ENCODE data around the gene LEMD2.

Gene LEMD2

GRCh38 chr6:33788694-33789549 is at the start of gene LEMD2 (continued):
- TF ChIP-seq ZBTB10 (tag by site-specific recombination; IDR thresholded peaks at IDR 0.05) (no peak; the same call in 1 of the 2 replicates), ZNF692 (tag by site-specific recombination; IDR thresholded peaks at IDR 0.05) (peak; percentile 88), ZNF707 (tag by site-specific recombination; IDR thresholded peaks at IDR 0.05) (no peak), ZNF513 (tag by site-specific recombination; IDR thresholded peaks at IDR 0.05) (no peak), ZBTB8A (tag by site-specific recombination; IDR thresholded peaks at IDR 0.05) (peak; percentile 62; the same call in 1 of the 2 replicates), ZBTB7A (tag by site-specific recombination; IDR thresholded peaks at IDR 0.05; ENCODE audit: low read depth) (0 out of 2 replicates have a peak, but pooled peaks have one; percentile 71), ZEB2 (tag by site-specific recombination; IDR thresholded peaks at IDR 0.05) (peak; percentile 74), ZNF394 (tag by site-specific recombination; IDR thresholded peaks at IDR 0.05; ENCODE audit: borderline replicate concordance) (no peak; the same call in 1 of the 2 replicates), SP7 (tag by site-specific recombination; IDR thresholded peaks at IDR 0.05) (peak; percentile 72), ZNF521 (tag by site-specific recombination; IDR thresholded peaks at IDR 0.05) (no peak), ZNF292 (tag by site-specific recombination; IDR thresholded peaks at IDR 0.05; ENCODE audit: borderline replicate concordance, low read depth) (no peak), TCF7L2 (IDR thresholded peaks at IDR 0.05; ENCODE audit: borderline replicate concordance, low read depth, low read length) (no peak), ZBTB49 (tag by site-specific recombination; IDR thresholded peaks at IDR 0.05; ENCODE audit: low read depth) (no peak), ZNF639 (tag by site-specific recombination; IDR thresholded peaks at IDR 0.05) (peak; percentile 92), ZBTB11 (tag by site-specific recombination; conservative IDR thresholded peaks at IDR 0.05; ENCODE audit: low read depth) (peak; percentile 78), ZNF350 (tag by site-specific recombination; IDR thresholded peaks at IDR 0.05) (no peak), BCL11B (tag by site-specific recombination; IDR thresholded peaks at IDR 0.05; ENCODE audit: low read depth) (no peak), GLI4 (tag by site-specific recombination; IDR thresholded peaks at IDR 0.05) (no peak), RBAK (tag by site-specific recombination; IDR thresholded peaks at IDR 0.05) (no peak), ZNF473 (tag by site-specific recombination; IDR thresholded peaks at IDR 0.05) (no peak), ZNF449 (tag by site-specific recombination; IDR thresholded peaks at IDR 0.05) (no peak), ZNF658 (tag by site-specific recombination; IDR thresholded peaks at IDR 0.05) (no peak)

All from HEK293 (cell line).